ENCODE results near the gene C1orf52. TPM values are rescaled to one million over a fixed set of nuclear protein-coding genes. Genes with fewer than 3 reads are reported as not detected.
A peak's percentile ranks its signal among the peaks of the same experiment; 100 is the strongest.

C1orf52 gene
- total and polyA plus RNA-seq, 9 of the 15 experiments (the other 6 are each of a cell fraction or from before 2014, with no cell fraction given), result 17.0 to 38.5 (median 33.0) TPM

GRCh38 chr1:85276215-85276977 is 16.9 kb upstream of the C1orf52 start, which contains the start of gene BCL10 (continued):
- TF ChIP-seq ZNF407 (IDR thresholded peaks at IDR 0.05; ENCODE audit: low read depth), result no peak
- TF ChIP-seq ZNF431 (CRISPR knock-in tag; IDR thresholded peaks at IDR 0.05), result no peak
- no peak for TF ChIP-seq ZNF75A (CRISPR knock-in tag; IDR thresholded peaks at IDR 0.05)
- peak; percentile 69 for TF ChIP-seq ZFP36 (IDR thresholded peaks at IDR 0.05; ENCODE audit: low read depth, low read length, partially characterized antibody)
- TF ChIP-seq CBFA2T3 (IDR thresholded peaks at IDR 0.05), result no peak
- peak; percentile 12; the same call in 1 of the 2 replicates for TF ChIP-seq SPI1 (IDR thresholded peaks at IDR 0.05; ENCODE audit: borderline replicate concordance, low read depth, low read length)
- TF ChIP-seq BRCA1 (IDR thresholded peaks at IDR 0.05), result no peak
- TF ChIP-seq BRCA1 (CRISPR knock-in tag; IDR thresholded peaks at IDR 0.05), result no peak
- TF ChIP-seq CREB3 (tag; conservative IDR thresholded peaks at IDR 0.05; ENCODE audit: low read depth), result no peak
- peak; percentile 67 for TF ChIP-seq SMAD1 (IDR thresholded peaks at IDR 0.05; ENCODE audit: low read depth, low read length, partially characterized antibody)
- TF ChIP-seq CCAR2 (IDR thresholded peaks at IDR 0.05; ENCODE audit: low read depth, low read length), result no peak
- TF ChIP-seq KDM5B (IDR thresholded peaks at IDR 0.05; ENCODE audit: insufficient replicate concordance, low read depth, low read length), result peak; percentile 65
- TF ChIP-seq MECOM (CRISPR knock-in tag; IDR thresholded peaks at IDR 0.05), result no peak
